ENCODE results near the gene TRPC4AP. TPM values are rescaled to one million over a fixed set of nuclear protein-coding genes. Genes with fewer than 3 reads are reported as not detected.

The TRPC4AP gene
- polyA plus RNA-seq, 2 of the 4 experiments (the other 2 are of a cell fraction) = 51.4 to 55.3 TPM

GRCh38 chr20:35040646-35041045 is 52.0 kb downstream of the TRPC4AP start:
- TF ChIP-seq HEYL (CRISPR knock-in tag; IDR thresholded peaks at IDR 0.05) = no peak
- H3K27ac ChIP-seq = no peak overlapping the region
- no peak for DNase-seq (ENCODE audit: low read depth in 1 of 2, low spot score in 1 of 2)
- H3K4me2 ChIP-seq = no peak overlapping the region
- no peak overlapping the region for H3K4me3 ChIP-seq
- no peak for FAIRE-seq
- H3K9me3 ChIP-seq = no peaks in the 10 kb centered on the region
- ChIA-PET CTCF (interaction anchor here (1.8 to 1.9 kb wide), 2 partner anchors 9 to 166 kb away, joined by 5 read pairs; no protein-coding TSS in a partner anchor), POLR2A (no interaction called here)
- ATAC-seq = no peak
- H3K4me1 ChIP-seq = peaks cover 5% of the 10 kb centered on the region; the same call in 2 of the 3 replicates
- WGBS (ENCODE audit: missing lambda C conversion rate) = 91% methylated on average over 6 of the region's 6 CpGs

GRCh38 chr20:35039846-35040489 is 52.6 kb downstream of the TRPC4AP start:
- no peak overlapping the region for H3K4me2 ChIP-seq
- ATAC-seq (no peak), FAIRE-seq (no peak), DNase-seq (ENCODE audit: low read depth in 1 of 2, low spot score in 1 of 2) (no peak)
- 88% methylated on average over 9 of the region's 9 CpGs for WGBS (ENCODE audit: missing lambda C conversion rate)
- no peak overlapping the region for H3K4me3 ChIP-seq
- no peaks in the 10 kb centered on the region for H3K9me3 ChIP-seq
- POLR2A ChIA-PET = no interaction called here
- peaks cover 5% of the 10 kb centered on the region; the same call in 2 of the 3 replicates for H3K4me1 ChIP-seq
- no peak overlapping the region for H3K27ac ChIP-seq
- CTCF ChIA-PET = interaction anchor here (1.5 kb wide), 1 partner anchor 165 kb away, joined by 5 read pairs; no protein-coding TSS in a partner anchor
- no peak for TF ChIP-seq RARB (CRISPR knock-in tag; IDR thresholded peaks at IDR 0.05)

GRCh38 chr20:35039146-35039545 is 53.5 kb downstream of the TRPC4AP start:
- H3K4me2 ChIP-seq = no peak overlapping the region
- H3K4me1 ChIP-seq = peaks cover 5% of the 10 kb centered on the region; the same call in 2 of the 3 replicates
- no peak for DNase-seq (ENCODE audit: low read depth in 1 of 2, low spot score in 1 of 2)
- TF ChIP-seq CHD2 (IDR thresholded peaks at IDR 0.05; ENCODE audit: low read length, partially characterized antibody) (no peak), CHD4 (IDR thresholded peaks at IDR 0.05; ENCODE audit: borderline replicate concordance) (no peak), HMGXB4 (CRISPR knock-in tag; IDR thresholded peaks at IDR 0.05; ENCODE audit: borderline replicate concordance) (no peak), RFX5 (IDR thresholded peaks at IDR 0.05) (no peak), CBX8 (IDR thresholded peaks at IDR 0.05) (no peak), USF2 (IDR thresholded peaks at IDR 0.05) (no peak), ZNF302 (CRISPR knock-in tag; IDR thresholded peaks at IDR 0.05) (no peak), RCOR1 (IDR thresholded peaks at IDR 0.05; ENCODE audit: low read depth, low read length) (no peak), HEYL (CRISPR knock-in tag; IDR thresholded peaks at IDR 0.05) (no peak), MAX (IDR thresholded peaks at IDR 0.05) (no peak), JUNB (IDR thresholded peaks at IDR 0.05) (no peak), SMC3 (IDR thresholded peaks at IDR 0.05) (no peak), GATA3 (IDR thresholded peaks at IDR 0.05; ENCODE audit: borderline replicate concordance) (no peak)
- FAIRE-seq = no peak
- no peak for ATAC-seq
- H3K4me3 ChIP-seq = no peak overlapping the region
- 83% methylated on average over 1 of the region's 1 CpG for WGBS (ENCODE audit: missing lambda C conversion rate)
- POLR2A ChIA-PET = no interaction called here
- CTCF ChIA-PET = interaction anchor here (1.0 to 1.5 kb wide), 3 partner anchors 13 to 165 kb away, joined by 3 to 5 read pairs (median 3); no protein-coding TSS in a partner anchor
- no peaks in the 10 kb centered on the region for H3K9me3 ChIP-seq
- no peak overlapping the region for H3K27ac ChIP-seq

- no peaks in the 10 kb centered on the region for H3K9me3 ChIP-seq
- DNase-seq (ENCODE audit: low read depth in 1 of 2, low spot score in 1 of 2) (no peak), FAIRE-seq (no peak), ATAC-seq (no peak)
- no peak overlapping the region for H3K4me2 ChIP-seq
- no peak overlapping the region for H3K4me3 ChIP-seq
- H3K27ac ChIP-seq = no peak overlapping the region
- CTCF ChIA-PET = interaction anchor here (0.8 to 1.4 kb wide), 2 partner anchors 11 to 108 kb away, joined by 3 to 4 read pairs; no protein-coding TSS in a partner anchor
- POLR2A ChIA-PET = no interaction called here
- WGBS (ENCODE audit: missing lambda C conversion rate) = 90% methylated on average over 4 of the region's 4 CpGs
- 0 out of 3 replicates have a peak, but pooled peaks cover under 1% of the 10 kb centered on the region for H3K4me1 ChIP-seq
- TF ChIP-seq FOXS1 (CRISPR knock-in tag; IDR thresholded peaks at IDR 0.05) = no peak
- no peak for TF ChIP-seq SMC3 (IDR thresholded peaks at IDR 0.05)
- TF ChIP-seq MAZ (IDR thresholded peaks at IDR 0.05; ENCODE audit: borderline replicate concordance, low read depth, low read length) = no peak
- no peak for TF ChIP-seq CHD4 (IDR thresholded peaks at IDR 0.05; ENCODE audit: borderline replicate concordance)
- TF ChIP-seq JUNB (IDR thresholded peaks at IDR 0.05) = no peak
- TF ChIP-seq HMGXB4 (CRISPR knock-in tag; IDR thresholded peaks at IDR 0.05; ENCODE audit: borderline replicate concordance) = no peak
- no peak for TF ChIP-seq SREBF2 (IDR thresholded peaks at IDR 0.05)
- TF ChIP-seq EHMT2 (IDR thresholded peaks at IDR 0.05; ENCODE audit: low read depth) = no peak
- TF ChIP-seq HES2 (IDR thresholded peaks at IDR 0.05) = no peak
- no peak for TF ChIP-seq ELK1 (IDR thresholded peaks at IDR 0.05; ENCODE audit: low read depth, low read length)
- TF ChIP-seq CBX8 (IDR thresholded peaks at IDR 0.05) = no peak
These were observed 58.5 kb downstream of the TRPC4AP start for GRCh38 chr20:35034145-35034544.
